ENCODE measurements around the gene OAT.

Gene OAT

GRCh38 chr10:124377101-124377500 lies 41.6 kb downstream of the OAT start:
- H3K4me3 ChIP-seq (ENCODE audit: low read length), result no peak overlapping the region
- no peak overlapping the region for H3K4me2 ChIP-seq (ENCODE audit: low read length)
- H3K23ac ChIP-seq (ENCODE audit: low read length), result no peak overlapping the region
- no peaks in the 10 kb centered on the region for H3K36me3 ChIP-seq (ENCODE audit: control insufficient read depth, insufficient read depth, low read length)
- no peak overlapping the region for H3K4ac ChIP-seq (ENCODE audit: low read depth, low read length)
- H3K9ac ChIP-seq (ENCODE audit: low read length), result no peak overlapping the region
- H2AK5ac ChIP-seq (ENCODE audit: low read length), result no peak overlapping the region
- H3K4me1 ChIP-seq (ENCODE audit: control insufficient read depth, low read depth, low read length), result no peaks in the 10 kb centered on the region
- WGBS (ENCODE audit: extremely low coverage, insufficient coverage, low lambda C conversion rate), result no CpG with 5 or more reads among the region's 8 CpGs
- no peak overlapping the region for H3K56ac ChIP-seq (ENCODE audit: low read length)
- H2BK120ac ChIP-seq (ENCODE audit: low read depth, low read length), result no peak overlapping the region
- no peak overlapping the region for H2BK15ac ChIP-seq (replicated peaks; ENCODE audit: low read depth)
- H3K18ac ChIP-seq (ENCODE audit: low read length), result no peak overlapping the region
- H3K79me1 ChIP-seq (ENCODE audit: low read length), result no peaks in the 10 kb centered on the region
- H2BK5ac ChIP-seq (ENCODE audit: low read length), result no peak overlapping the region
- H3K27ac ChIP-seq (ENCODE audit: low read depth, low read length), result no peak overlapping the region
- no peak overlapping the region for H4K5ac ChIP-seq (ENCODE audit: low read length)
- DNase-seq, result no peak
- no peaks in the 10 kb centered on the region for H3K27me3 ChIP-seq (ENCODE audit: insufficient read depth, low read length, poor library complexity)
- H4K8ac ChIP-seq (ENCODE audit: low read depth, low read length), result no peak overlapping the region
- H3K79me2 ChIP-seq (ENCODE audit: control insufficient read depth, insufficient read depth, low read length), result no peaks in the 10 kb centered on the region

- no peak overlapping the region for H3K4ac ChIP-seq (ENCODE audit: low read depth, low read length)
- H3K56ac ChIP-seq (ENCODE audit: low read length), result no peak overlapping the region
- no peak overlapping the region for H3K23ac ChIP-seq (ENCODE audit: low read length)
- no peaks in the 10 kb centered on the region for H3K36me3 ChIP-seq (ENCODE audit: control insufficient read depth, insufficient read depth, low read length)
- WGBS (ENCODE audit: extremely low coverage, insufficient coverage, low lambda C conversion rate), result no CpG with 5 or more reads among the region's 9 CpGs
- H3K4me2 ChIP-seq (ENCODE audit: low read length), result no peak overlapping the region
- no peak overlapping the region for H3K4me3 ChIP-seq (ENCODE audit: low read length)
- H4K8ac ChIP-seq (ENCODE audit: low read depth, low read length), result no peak overlapping the region
- H3K79me1 ChIP-seq (ENCODE audit: low read length), result no peaks in the 10 kb centered on the region
- no peak for DNase-seq
- no peak overlapping the region for H2BK5ac ChIP-seq (ENCODE audit: low read length)
- H2BK120ac ChIP-seq (ENCODE audit: low read depth, low read length), result no peak overlapping the region
- H3K4me1 ChIP-seq (ENCODE audit: control insufficient read depth, low read depth, low read length), result no peaks in the 10 kb centered on the region
- no peak overlapping the region for H3K9ac ChIP-seq (ENCODE audit: low read length)
- H2BK15ac ChIP-seq (replicated peaks; ENCODE audit: low read depth), result no peak overlapping the region
- H2AK5ac ChIP-seq (ENCODE audit: low read length), result no peak overlapping the region
- H3K27ac ChIP-seq (ENCODE audit: low read depth, low read length), result no peak overlapping the region
- no peaks in the 10 kb centered on the region for H3K79me2 ChIP-seq (ENCODE audit: control insufficient read depth, insufficient read depth, low read length)
- no peak overlapping the region for H3K18ac ChIP-seq (ENCODE audit: low read length)
- no peaks in the 10 kb centered on the region for H3K27me3 ChIP-seq (ENCODE audit: insufficient read depth, low read length, poor library complexity)
- H4K5ac ChIP-seq (ENCODE audit: low read length), result no peak overlapping the region
Observed at GRCh38 chr10:124376411-124376810, 42.3 kb downstream of the OAT start.

GRCh38 chr10:124375691-124376090 lies 43.0 kb downstream of the OAT start:
- no peak overlapping the region for H3K27ac ChIP-seq (ENCODE audit: low read depth, low read length)
- H3K79me2 ChIP-seq (ENCODE audit: control insufficient read depth, insufficient read depth, low read length), result no peaks in the 10 kb centered on the region
- DNase-seq, result no peak
- H3K23ac ChIP-seq (ENCODE audit: low read length), result no peak overlapping the region
- H3K9ac ChIP-seq (ENCODE audit: low read length), result no peak overlapping the region
- H3K79me1 ChIP-seq (ENCODE audit: low read length), result no peaks in the 10 kb centered on the region
- no peak overlapping the region for H4K8ac ChIP-seq (ENCODE audit: low read depth, low read length)
- H3K36me3 ChIP-seq (ENCODE audit: control insufficient read depth, insufficient read depth, low read length), result no peaks in the 10 kb centered on the region
- WGBS (ENCODE audit: extremely low coverage, insufficient coverage, low lambda C conversion rate), result no CpG with 5 or more reads among the region's 11 CpGs
- H2BK15ac ChIP-seq (replicated peaks; ENCODE audit: low read depth), result no peak overlapping the region
- H2BK5ac ChIP-seq (ENCODE audit: low read length), result no peak overlapping the region
- H3K4me2 ChIP-seq (ENCODE audit: low read length), result no peak overlapping the region
- H3K27me3 ChIP-seq (ENCODE audit: insufficient read depth, low read length, poor library complexity), result no peaks in the 10 kb centered on the region
- H3K18ac ChIP-seq (ENCODE audit: low read length), result no peak overlapping the region
- no peak overlapping the region for H2BK120ac ChIP-seq (ENCODE audit: low read depth, low read length)
- no peak overlapping the region for H4K5ac ChIP-seq (ENCODE audit: low read length)
- no peak overlapping the region for H3K56ac ChIP-seq (ENCODE audit: low read length)
- no peak overlapping the region for H3K4ac ChIP-seq (ENCODE audit: low read depth, low read length)
- H3K4me3 ChIP-seq (ENCODE audit: low read length), result no peak overlapping the region
- H3K4me1 ChIP-seq (ENCODE audit: control insufficient read depth, low read depth, low read length), result no peaks in the 10 kb centered on the region
- no peak overlapping the region for H2AK5ac ChIP-seq (ENCODE audit: low read length)

GRCh38 chr10:124375353-124375614 lies 43.4 kb downstream of the OAT start:
- no peak overlapping the region for H3K4ac ChIP-seq (ENCODE audit: low read depth, low read length)
- no peaks in the 10 kb centered on the region for H3K79me1 ChIP-seq (ENCODE audit: low read length)
- no peak overlapping the region for H3K27ac ChIP-seq (ENCODE audit: low read depth, low read length)
- no peaks in the 10 kb centered on the region for H3K4me1 ChIP-seq (ENCODE audit: control insufficient read depth, low read depth, low read length)
- H2BK5ac ChIP-seq (ENCODE audit: low read length), result no peak overlapping the region
- H2AK5ac ChIP-seq (ENCODE audit: low read length), result no peak overlapping the region
- no peak overlapping the region for H2BK120ac ChIP-seq (ENCODE audit: low read depth, low read length)
- H4K8ac ChIP-seq (ENCODE audit: low read depth, low read length), result no peak overlapping the region
- no peak overlapping the region for H3K9ac ChIP-seq (ENCODE audit: low read length)
- no CpG with 5 or more reads among the region's 5 CpGs for WGBS (ENCODE audit: extremely low coverage, insufficient coverage, low lambda C conversion rate)
- no peak overlapping the region for H3K56ac ChIP-seq (ENCODE audit: low read length)
- no peak overlapping the region for H4K5ac ChIP-seq (ENCODE audit: low read length)
- no peaks in the 10 kb centered on the region for H3K36me3 ChIP-seq (ENCODE audit: control insufficient read depth, insufficient read depth, low read length)
- DNase-seq, result no peak
- H3K27me3 ChIP-seq (ENCODE audit: insufficient read depth, low read length, poor library complexity), result no peaks in the 10 kb centered on the region
- H3K79me2 ChIP-seq (ENCODE audit: control insufficient read depth, insufficient read depth, low read length), result no peaks in the 10 kb centered on the region
- no peak overlapping the region for H3K18ac ChIP-seq (ENCODE audit: low read length)
- H3K4me2 ChIP-seq (ENCODE audit: low read length), result no peak overlapping the region
- no peak overlapping the region for H3K23ac ChIP-seq (ENCODE audit: low read length)
- H3K4me3 ChIP-seq (ENCODE audit: low read length), result no peak overlapping the region
- H2BK15ac ChIP-seq (replicated peaks; ENCODE audit: low read depth), result no peak overlapping the region

- no peaks in the 10 kb centered on the region for H3K36me3 ChIP-seq (ENCODE audit: control insufficient read depth, insufficient read depth, low read length)
- no peak overlapping the region for H2BK120ac ChIP-seq (ENCODE audit: low read depth, low read length)
- DNase-seq, result no peak
- H3K79me1 ChIP-seq (ENCODE audit: low read length), result no peaks in the 10 kb centered on the region
- H3K56ac ChIP-seq (ENCODE audit: low read length), result no peak overlapping the region
- no peak overlapping the region for H2BK5ac ChIP-seq (ENCODE audit: low read length)
- no peak overlapping the region for H3K27ac ChIP-seq (ENCODE audit: low read depth, low read length)
- no peak overlapping the region for H3K4me3 ChIP-seq (ENCODE audit: low read length)
- no peak overlapping the region for H3K4ac ChIP-seq (ENCODE audit: low read depth, low read length)
- no peak overlapping the region for H3K18ac ChIP-seq (ENCODE audit: low read length)
- no peaks in the 10 kb centered on the region for H3K79me2 ChIP-seq (ENCODE audit: control insufficient read depth, insufficient read depth, low read length)
- no peak overlapping the region for H4K5ac ChIP-seq (ENCODE audit: low read length)
- no peaks in the 10 kb centered on the region for H3K4me1 ChIP-seq (ENCODE audit: control insufficient read depth, low read depth, low read length)
- no peaks in the 10 kb centered on the region for H3K27me3 ChIP-seq (ENCODE audit: insufficient read depth, low read length, poor library complexity)
- no peak overlapping the region for H3K9ac ChIP-seq (ENCODE audit: low read length)
- no peak overlapping the region for H4K8ac ChIP-seq (ENCODE audit: low read depth, low read length)
- H3K23ac ChIP-seq (ENCODE audit: low read length), result no peak overlapping the region
- H2AK5ac ChIP-seq (ENCODE audit: low read length), result no peak overlapping the region
- WGBS (ENCODE audit: extremely low coverage, insufficient coverage, low lambda C conversion rate), result no CpG with 5 or more reads among the region's 14 CpGs
- H3K4me2 ChIP-seq (ENCODE audit: low read length), result no peak overlapping the region
- H2BK15ac ChIP-seq (replicated peaks; ENCODE audit: low read depth), result no peak overlapping the region
Observed at GRCh38 chr10:124374535-124375352, 44.0 kb downstream of the OAT start.

GRCh38 chr10:124372899-124373298 lies 45.8 kb downstream of the OAT start:
- no peak overlapping the region for H3K4me2 ChIP-seq (ENCODE audit: low read length)
- no peaks in the 10 kb centered on the region for H3K27me3 ChIP-seq (ENCODE audit: insufficient read depth, low read length, poor library complexity)
- H3K9ac ChIP-seq (ENCODE audit: low read length), result no peak overlapping the region
- no peaks in the 10 kb centered on the region for H3K4me1 ChIP-seq (ENCODE audit: control insufficient read depth, low read depth, low read length)
- H3K79me2 ChIP-seq (ENCODE audit: control insufficient read depth, insufficient read depth, low read length), result no peaks in the 10 kb centered on the region
- H4K5ac ChIP-seq (ENCODE audit: low read length), result no peak overlapping the region
- H3K4me3 ChIP-seq (ENCODE audit: low read length), result no peak overlapping the region
- H2AK5ac ChIP-seq (ENCODE audit: low read length), result no peak overlapping the region
- no peaks in the 10 kb centered on the region for H3K36me3 ChIP-seq (ENCODE audit: control insufficient read depth, insufficient read depth, low read length)
- H2BK15ac ChIP-seq (replicated peaks; ENCODE audit: low read depth), result no peak overlapping the region
- no peak overlapping the region for H3K23ac ChIP-seq (ENCODE audit: low read length)
- no peak overlapping the region for H3K4ac ChIP-seq (ENCODE audit: low read depth, low read length)
- no peak overlapping the region for H3K56ac ChIP-seq (ENCODE audit: low read length)
- WGBS (ENCODE audit: extremely low coverage, insufficient coverage, low lambda C conversion rate), result no CpG with 5 or more reads among the region's 4 CpGs
- H3K79me1 ChIP-seq (ENCODE audit: low read length), result no peaks in the 10 kb centered on the region
- no peak overlapping the region for H4K8ac ChIP-seq (ENCODE audit: low read depth, low read length)
- no peak overlapping the region for H3K18ac ChIP-seq (ENCODE audit: low read length)
- H2BK120ac ChIP-seq (ENCODE audit: low read depth, low read length), result no peak overlapping the region
- H2BK5ac ChIP-seq (ENCODE audit: low read length), result no peak overlapping the region
- DNase-seq, result no peak
- H3K27ac ChIP-seq (ENCODE audit: low read depth, low read length), result no peak overlapping the region
